ENCODE data around the gene CIAO2B. TPM values are rescaled to one million over a fixed set of nuclear protein-coding genes. Genes with fewer than 3 reads are reported as not detected.

CIAO2B gene
- total RNA-seq, 1 experiment from 2014 or later = 59.7 TPM

GRCh38 chr16:66933776-66934137 is 445 bp downstream of the CIAO2B start:
- H3K9me3 Mint-ChIP-seq = no peaks in the 10 kb centered on the region
- peak overlapping the region; percentile 96 for H3K4me3 Mint-ChIP-seq
- H3K4me1 Mint-ChIP-seq = peaks cover 29% of the 10 kb centered on the region
- ChIA-PET CTCF (interaction anchor here (0.7 to 2.1 kb wide), 4 partner anchors 24 to 61 kb away, joined by 3 to 5 read pairs (median 4); no protein-coding TSS in a partner anchor), POLR2A (no interaction called here)
- TF ChIP-seq TCF7 (CRISPR knock-in tag; IDR thresholded peaks at IDR 0.05; ENCODE audit: low read depth) (0 out of 2 replicates have a peak, but pooled peaks have one; percentile 13), GRHL2 (CRISPR knock-in tag; IDR thresholded peaks at IDR 0.05; ENCODE audit: insufficient replicate concordance, severe bottlenecking) (no peak)
- peak overlapping the region; percentile 69; the same call in 1 of the 2 replicates for H3K27ac Mint-ChIP-seq
- H3K27me3 Mint-ChIP-seq (ENCODE audit: low read depth) = peaks cover 13% of the 10 kb centered on the region
- H3K36me3 Mint-ChIP-seq = no peaks in the 10 kb centered on the region; the same call in 1 of the 2 replicates
- ATAC-seq = no peak
- DNase-seq (ENCODE audit: low spot score) = no peak

GRCh38 chr16:66932076-66932475 is 2.1 kb downstream of the CIAO2B start:
- TF ChIP-seq NFE2L1 (CRISPR knock-in tag; IDR thresholded peaks at IDR 0.05) (no peak), USF2 (CRISPR knock-in tag; IDR thresholded peaks at IDR 0.05) (no peak), ZBTB21 (CRISPR knock-in tag; IDR thresholded peaks at IDR 0.05; ENCODE audit: borderline replicate concordance) (no peak), ESRRA (CRISPR knock-in tag; IDR thresholded peaks at IDR 0.05; ENCODE audit: borderline replicate concordance) (no peak), ETV6 (CRISPR knock-in tag; IDR thresholded peaks at IDR 0.05) (no peak), ZNF263 (CRISPR knock-in tag; IDR thresholded peaks at IDR 0.05; ENCODE audit: low read depth) (no peak), ZNF138 (CRISPR knock-in tag; conservative IDR thresholded peaks at IDR 0.05) (no peak), ZNF425 (CRISPR knock-in tag; conservative IDR thresholded peaks at IDR 0.05) (no peak), NFATC4 (CRISPR knock-in tag; IDR thresholded peaks at IDR 0.05) (no peak), SMAD4 (CRISPR knock-in tag; IDR thresholded peaks at IDR 0.05) (no peak)
- Mint-ChIP-seq H3K27ac (no peak overlapping the region), H3K36me3 (no peaks in the 10 kb centered on the region; the same call in 1 of the 2 replicates), H3K4me3 (no peak overlapping the region), H3K27me3 (ENCODE audit: low read depth) (peaks cover 24% of the 10 kb centered on the region), H3K4me1 (peaks cover 36% of the 10 kb centered on the region), H3K9me3 (no peaks in the 10 kb centered on the region)
- POLR2A ChIA-PET = no interaction called here
- ATAC-seq (no peak), DNase-seq (ENCODE audit: low spot score) (no peak)
- CTCF ChIA-PET = interaction anchor here (1.0 kb wide), 1 partner anchor 29 kb away, joined by 3 read pairs; the partner anchor contains the start of gene CES3

GRCh38 chr16:66931665-66932064 is 2.5 kb downstream of the CIAO2B start:
- POLR2A ChIA-PET = no interaction called here
- no peak for TF ChIP-seq ZMAT4 (CRISPR knock-in tag; IDR thresholded peaks at IDR 0.05)
- TF ChIP-seq ZBTB43 (CRISPR knock-in tag; IDR thresholded peaks at IDR 0.05) = no peak
- TF ChIP-seq PRRX2 (CRISPR knock-in tag; IDR thresholded peaks at IDR 0.05) = no peak
- TF ChIP-seq SOX15 (CRISPR knock-in tag; IDR thresholded peaks at IDR 0.05) = no peak
- no peak for TF ChIP-seq ZNF138 (CRISPR knock-in tag; conservative IDR thresholded peaks at IDR 0.05)
- TF ChIP-seq ATF3 (CRISPR knock-in tag; conservative IDR thresholded peaks at IDR 0.05) = no peak
- TF ChIP-seq IRF2 (CRISPR knock-in tag; IDR thresholded peaks at IDR 0.05; ENCODE audit: borderline replicate concordance, low read depth) = no peak
- no peak for TF ChIP-seq HMGA2 (CRISPR knock-in tag; IDR thresholded peaks at IDR 0.05)
- TF ChIP-seq CREM (CRISPR knock-in tag; IDR thresholded peaks at IDR 0.05) = no peak
- TF ChIP-seq SP1 (CRISPR knock-in tag; conservative IDR thresholded peaks at IDR 0.05) = no peak
- no peak for TF ChIP-seq ZNF317 (CRISPR knock-in tag; IDR thresholded peaks at IDR 0.05; ENCODE audit: borderline replicate concordance, low read depth)
- no peak for TF ChIP-seq E2F4 (CRISPR knock-in tag; IDR thresholded peaks at IDR 0.05; ENCODE audit: borderline replicate concordance, low read depth)
- TF ChIP-seq ZNF263 (CRISPR knock-in tag; IDR thresholded peaks at IDR 0.05; ENCODE audit: low read depth) = no peak
- DNase-seq (ENCODE audit: low spot score) = no peak
- Mint-ChIP-seq H3K27ac (no peak overlapping the region), H3K4me1 (peaks cover 35% of the 10 kb centered on the region), H3K4me3 (no peak overlapping the region), H3K9me3 (no peaks in the 10 kb centered on the region), H3K36me3 (no peaks in the 10 kb centered on the region; the same call in 1 of the 2 replicates), H3K27me3 (ENCODE audit: low read depth) (peaks cover 28% of the 10 kb centered on the region)
- no peak for ATAC-seq
- CTCF ChIA-PET = interaction anchor here (1.0 kb wide), 1 partner anchor 30 kb away, joined by 3 read pairs; the partner anchor contains the start of gene CES3
